SH-SY5Y (cell line): Measurements from ENCODE around the gene SLC25A21.

Experiments used
- GATA2 ChIP-seq: IDR thresholded peaks from 2 replicates; pipeline ENCODE4 v1.6.1; 2011; ENCODE audit warnings: mild to moderate bottlenecking, low read depth, low read length
- GATA3 ChIP-seq: IDR thresholded peaks from 2 replicates; pipeline ENCODE4 v1.6.1; 2011; ENCODE audit warnings: low read depth, mild to moderate bottlenecking, low read length, moderate library complexity

GRCh38 chr14:37114559-37114958, 57.8 kb downstream of the SLC25A21 start:
- TF ChIP-seq GATA2, result no peak
- TF ChIP-seq GATA3, result no peak
